ENCODE results near the gene ZNF385A.

- TF ChIP-seq ZNF473 (tag by site-specific recombination; IDR thresholded peaks at IDR 0.05), result no peak
- TF ChIP-seq YY1 (tag by site-specific recombination; IDR thresholded peaks at IDR 0.05), result no peak
- no peak for TF ChIP-seq ZNF155 (tag by site-specific recombination; IDR thresholded peaks at IDR 0.05)
- no peak for TF ChIP-seq ZNF169 (tag by site-specific recombination; IDR thresholded peaks at IDR 0.05)
- no peak for TF ChIP-seq CTCF (tag by site-specific recombination; IDR thresholded peaks at IDR 0.05)
- TF ChIP-seq ZNF623 (tag by site-specific recombination; IDR thresholded peaks at IDR 0.05), result no peak
- no peak for TF ChIP-seq ZNF24 (tag by site-specific recombination; IDR thresholded peaks at IDR 0.05)
- no peak for TF ChIP-seq TRIM28 (IDR thresholded peaks at IDR 0.05; ENCODE audit: borderline replicate concordance, low read length)
- no peak for TF ChIP-seq TCF7L2 (IDR thresholded peaks at IDR 0.05; ENCODE audit: borderline replicate concordance, low read depth, low read length)
- TF ChIP-seq ZBTB26 (tag by site-specific recombination; optimal IDR thresholded peaks at IDR 0.05), result no peak
These were observed 41.2 kb upstream of the ZNF385A start for GRCh38 chr12:54425702-54426101.
